GM06990 (cell line): ENCODE results near the gene RGS4.
A peak's percentile ranks its signal among the peaks of the same experiment; 100 is the strongest.

ENCODE experiments used
- DNase-seq: peaks from one replicate; pipeline ENCODE4 v3.0.0-alpha.2; 2011; ENCODE audit not compliant: insufficient read length; ENCODE audit errors: extremely low read depth
- H3K27me3 ChIP-seq: replicated peaks from 2 replicates; pipeline ENCODE4 v1.6.0; 2011; ENCODE audit warnings: low read length; ENCODE audit not compliant: control insufficient read depth, insufficient read depth
- H3K36me3 ChIP-seq: 2 replicates; pipeline ENCODE4 v1.5.1; 2011; ENCODE audit warnings: low read length; ENCODE audit not compliant: control insufficient read depth, insufficient read depth
- H3K4me3 ChIP-seq: replicated peaks from 2 replicates; pipeline ENCODE4 v1.5.1; 2011; ENCODE audit warnings: low read depth, mild to moderate bottlenecking, control low read depth, low read length
- CTCF ChIP-seq: IDR thresholded peaks from 2 replicates; pipeline ENCODE4 v1.5.1; 2011; ENCODE audit warnings: low read length, control low read depth, mild to moderate bottlenecking, inconsistent platforms; ENCODE audit not compliant: insufficient read depth, poor library complexity, severe bottlenecking

RGS4 gene

GRCh38 chr1:163069655-163070277, 605 bp downstream of the RGS4 start:
- no peak for TF ChIP-seq CTCF
- H3K27me3 ChIP-seq, result no peaks in the 10 kb centered on the region; the same call in none of the 2 replicates
- no peak for DNase-seq
- no peak overlapping the region for H3K4me3 ChIP-seq
- no peaks in the 10 kb centered on the region for H3K36me3 ChIP-seq

- no peaks in the 10 kb centered on the region; the same call in none of the 2 replicates for H3K27me3 ChIP-seq
- peak; percentile 81 for TF ChIP-seq CTCF
- H3K36me3 ChIP-seq, result no peaks in the 10 kb centered on the region
These were observed 2.5 kb downstream of the RGS4 start for GRCh38 chr1:163071405-163072255.

GRCh38 chr1:163072658-163073057, 3.5 kb downstream of the RGS4 start:
- Histone ChIP-seq H3K4me3 (no peak overlapping the region), H3K27me3 (no peaks in the 10 kb centered on the region; the same call in none of the 2 replicates), H3K36me3 (no peaks in the 10 kb centered on the region)
- no peak for DNase-seq
- no peak for TF ChIP-seq CTCF

More at GRCh38 chr1:163071405-163072255, 2.5 kb downstream of the RGS4 start:
- no peak for DNase-seq
- H3K4me3 ChIP-seq, result no peak overlapping the region

- H3K27me3 ChIP-seq, result no peaks in the 10 kb centered on the region; the same call in 1 of the 2 replicates
- H3K36me3 ChIP-seq, result no peaks in the 10 kb centered on the region
- no peak overlapping the region for H3K4me3 ChIP-seq
- no peak for TF ChIP-seq CTCF
- DNase-seq, result no peak
These were observed 4.8 kb downstream of the RGS4 start for GRCh38 chr1:163074004-163074403.

- no peak overlapping the region for H3K4me3 ChIP-seq
- H3K27me3 ChIP-seq, result no peaks in the 10 kb centered on the region; the same call in 1 of the 2 replicates
- TF ChIP-seq CTCF, result no peak
- H3K36me3 ChIP-seq, result no peaks in the 10 kb centered on the region
- DNase-seq, result no peak
These were observed 5.6 kb downstream of the RGS4 start for GRCh38 chr1:163074716-163075284.
